ENCODE data around the gene B3GALNT2. TPM values are rescaled to one million over a fixed set of nuclear protein-coding genes. Genes with fewer than 3 reads are reported as not detected.

Gene B3GALNT2
- total RNA-seq, 2 experiments from 2014 or later: 10.7 to 13.1 TPM

DNA sequence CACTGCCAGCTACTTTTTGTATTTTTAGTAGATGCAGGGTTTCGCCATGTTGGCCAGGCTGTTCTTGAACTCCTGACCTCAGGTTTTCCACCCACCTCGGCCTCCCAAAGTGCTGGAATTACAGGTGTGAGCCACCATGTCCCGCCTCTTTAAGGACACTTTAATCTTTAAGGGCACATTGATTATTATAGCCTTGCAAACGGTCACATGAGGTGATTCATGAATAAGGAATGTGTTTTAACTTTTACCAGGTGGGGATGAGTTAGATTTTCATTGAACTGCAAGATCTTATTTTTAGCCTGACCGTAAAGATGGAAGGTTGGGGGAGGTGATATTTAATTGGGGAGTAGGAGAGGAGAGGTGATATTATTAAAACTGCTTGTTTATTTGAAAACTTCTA lies 75.1 kb downstream of the B3GALNT2 start:
- no peak for ATAC-seq
- POLR2A ChIA-PET: no interaction called here
- Mint-ChIP-seq H3K27ac (no peak overlapping the region), H3K27me3 (no peaks in the 10 kb centered on the region), H3K4me3 (no peak overlapping the region), H3K9me3 (no peaks in the 10 kb centered on the region), H3K36me3 (ENCODE audit: low read depth) (peaks cover 9% of the 10 kb centered on the region), H3K4me1 (ENCODE audit: low read depth) (peaks cover 6% of the 10 kb centered on the region)
- intact Hi-C loops (cut with micrococcal nuclease): no loop called here
- CTCF ChIA-PET: no interaction called here
- TF ChIP-seq, protein P1, sequence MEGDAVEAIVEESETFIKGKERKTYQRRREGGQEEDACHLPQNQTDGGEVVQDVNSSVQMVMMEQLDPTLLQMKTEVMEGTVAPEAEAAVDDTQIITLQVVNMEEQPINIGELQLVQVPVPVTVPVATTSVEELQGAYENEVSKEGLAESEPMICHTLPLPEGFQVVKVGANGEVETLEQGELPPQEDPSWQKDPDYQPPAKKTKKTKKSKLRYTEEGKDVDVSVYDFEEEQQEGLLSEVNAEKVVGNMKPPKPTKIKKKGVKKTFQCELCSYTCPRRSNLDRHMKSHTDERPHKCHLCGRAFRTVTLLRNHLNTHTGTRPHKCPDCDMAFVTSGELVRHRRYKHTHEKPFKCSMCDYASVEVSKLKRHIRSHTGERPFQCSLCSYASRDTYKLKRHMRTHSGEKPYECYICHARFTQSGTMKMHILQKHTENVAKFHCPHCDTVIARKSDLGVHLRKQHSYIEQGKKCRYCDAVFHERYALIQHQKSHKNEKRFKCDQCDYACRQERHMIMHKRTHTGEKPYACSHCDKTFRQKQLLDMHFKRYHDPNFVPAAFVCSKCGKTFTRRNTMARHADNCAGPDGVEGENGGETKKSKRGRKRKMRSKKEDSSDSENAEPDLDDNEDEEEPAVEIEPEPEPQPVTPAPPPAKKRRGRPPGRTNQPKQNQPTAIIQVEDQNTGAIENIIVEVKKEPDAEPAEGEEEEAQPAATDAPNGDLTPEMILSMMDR (IDR thresholded peaks at IDR 0.05): no peak
- no peak for DNase-seq

DNA sequence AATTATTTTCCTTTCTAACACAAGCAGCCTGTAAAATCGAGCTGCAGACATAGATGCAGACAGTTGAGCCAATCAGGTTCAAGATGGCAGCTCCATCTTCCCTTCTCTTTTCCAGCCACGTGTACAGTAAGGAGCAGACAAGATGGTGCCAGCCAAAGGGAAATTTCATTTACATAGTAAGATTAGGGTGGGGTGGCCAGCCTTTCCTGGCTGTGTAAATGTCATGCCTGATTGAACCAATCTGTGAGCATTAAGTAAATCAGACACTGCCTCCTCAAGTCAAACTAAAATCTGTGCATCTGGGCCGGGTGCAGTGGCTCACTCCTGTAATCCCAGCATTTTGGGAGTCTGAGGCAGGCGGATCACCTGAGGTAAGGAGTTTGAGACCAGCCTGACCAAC lies 76.8 kb downstream of the B3GALNT2 start:
- CTCF ChIA-PET: interaction anchor here (0.6 to 3.4 kb wide), 3 partner anchors 11 to 101 kb away, joined by 3 to 24 read pairs (median 4); no protein-coding TSS in a partner anchor
- Mint-ChIP-seq H3K4me1 (ENCODE audit: low read depth) (peaks cover 22% of the 10 kb centered on the region), H3K27me3 (no peaks in the 10 kb centered on the region), H3K36me3 (ENCODE audit: low read depth) (peaks cover 8% of the 10 kb centered on the region), H3K4me3 (no peak overlapping the region), H3K9me3 (no peaks in the 10 kb centered on the region), H3K27ac (no peak overlapping the region)
- POLR2A ChIA-PET: no interaction called here
- TF ChIP-seq, protein P1 (IDR thresholded peaks at IDR 0.05): no peak
- intact Hi-C loops (cut with micrococcal nuclease): no loop called here
- no peak for ATAC-seq
- no peak for DNase-seq

DNA sequence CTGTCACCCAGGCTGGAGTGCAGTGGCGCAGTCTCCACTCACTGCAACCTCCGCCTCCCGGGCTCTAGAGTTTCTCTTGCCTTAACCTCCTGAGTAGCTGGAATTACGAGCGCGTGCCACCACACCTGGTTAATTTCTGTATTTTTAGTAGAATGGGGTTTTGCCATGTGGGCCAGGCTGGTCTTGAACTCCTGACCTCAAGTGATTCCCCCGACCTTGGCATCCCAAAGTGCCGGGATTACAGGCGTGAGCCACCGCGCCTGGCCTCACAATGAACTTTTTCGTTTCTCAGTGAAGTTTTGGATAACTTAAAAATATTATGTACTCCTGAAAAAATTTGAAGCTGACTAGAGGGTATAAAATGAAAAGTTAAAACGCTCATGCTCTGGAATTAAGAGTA lies 77.6 kb downstream of the B3GALNT2 start:
- no peaks in the 10 kb centered on the region for H3K9me3 Mint-ChIP-seq
- TF ChIP-seq, protein P1 (IDR thresholded peaks at IDR 0.05): no peak
- DNase-seq (no peak), ATAC-seq (no peak)
- ChIA-PET POLR2A (no interaction called here), CTCF (interaction anchor here (0.6 to 3.4 kb wide), 3 partner anchors 10 to 102 kb away, joined by 3 to 24 read pairs (median 4); no protein-coding TSS in a partner anchor)
- H3K36me3 Mint-ChIP-seq (ENCODE audit: low read depth): peaks cover 5% of the 10 kb centered on the region
- no peak overlapping the region for H3K4me3 Mint-ChIP-seq
- no peaks in the 10 kb centered on the region for H3K27me3 Mint-ChIP-seq
- peaks cover 26% of the 10 kb centered on the region for H3K4me1 Mint-ChIP-seq (ENCODE audit: low read depth)
- no peak overlapping the region for H3K27ac Mint-ChIP-seq
- intact Hi-C loops (cut with micrococcal nuclease): no loop called here

DNA sequence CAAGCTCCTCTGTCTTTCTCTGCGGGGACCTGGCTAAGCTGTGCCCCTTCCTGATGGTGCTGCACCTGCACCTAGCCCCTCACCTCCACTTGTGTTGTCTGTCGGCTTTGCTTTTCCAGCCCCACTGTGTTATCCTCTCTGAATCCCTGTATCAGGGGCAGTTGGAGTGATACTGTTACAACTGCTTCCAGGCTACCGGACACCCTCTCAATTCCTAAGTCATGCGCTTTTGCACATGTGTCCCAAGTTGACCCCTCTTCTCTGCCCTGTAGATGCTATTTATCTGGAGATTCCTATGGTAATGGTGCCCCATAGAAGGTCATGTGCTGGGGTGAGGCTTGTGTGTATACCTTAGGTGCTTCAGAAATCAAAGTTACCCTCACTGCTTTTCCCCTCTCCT lies 78.1 kb downstream of the B3GALNT2 start:
- ChIA-PET CTCF (interaction anchor here (3.4 kb wide), 1 partner anchor 10 kb away, joined by 24 read pairs; no protein-coding TSS in a partner anchor), POLR2A (no interaction called here)
- peaks cover 27% of the 10 kb centered on the region for H3K4me1 Mint-ChIP-seq (ENCODE audit: low read depth)
- ATAC-seq: no peak
- H3K36me3 Mint-ChIP-seq (ENCODE audit: low read depth): peaks cover 5% of the 10 kb centered on the region
- H3K27me3 Mint-ChIP-seq: no peaks in the 10 kb centered on the region
- no peak overlapping the region for H3K27ac Mint-ChIP-seq
- H3K9me3 Mint-ChIP-seq: no peaks in the 10 kb centered on the region
- TF ChIP-seq, protein P1 (IDR thresholded peaks at IDR 0.05): no peak
- no peak overlapping the region for H3K4me3 Mint-ChIP-seq
- intact Hi-C loops (cut with micrococcal nuclease): no loop called here
- no peak for DNase-seq

DNA sequence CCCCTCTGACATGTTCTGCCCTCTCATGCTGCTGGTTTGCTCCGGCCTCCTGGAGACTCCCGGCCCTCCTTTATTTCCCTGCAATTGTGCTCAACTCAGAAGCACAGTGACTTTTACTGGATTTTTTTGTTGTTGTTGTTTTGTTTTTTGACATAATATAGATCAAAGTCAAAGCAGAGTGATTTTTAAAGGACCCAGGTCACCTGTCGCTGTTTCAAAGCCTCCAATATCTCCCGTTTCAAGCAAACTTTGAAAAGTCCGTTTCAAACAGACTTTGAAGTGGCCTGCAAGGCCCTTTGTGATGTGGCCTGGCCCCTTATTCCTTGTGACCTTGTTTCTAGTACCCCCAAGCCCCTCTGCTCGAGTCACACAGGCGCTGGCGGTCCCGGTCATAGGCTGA lies 78.9 kb downstream of the B3GALNT2 start:
- Mint-ChIP-seq H3K36me3 (ENCODE audit: low read depth) (peaks cover 5% of the 10 kb centered on the region), H3K27ac (no peak overlapping the region), H3K4me1 (ENCODE audit: low read depth) (peaks cover 27% of the 10 kb centered on the region), H3K9me3 (no peaks in the 10 kb centered on the region), H3K27me3 (no peaks in the 10 kb centered on the region), H3K4me3 (no peak overlapping the region)
- ATAC-seq: no peak
- intact Hi-C loops (cut with micrococcal nuclease): no loop called here
- TF ChIP-seq, protein P1 (IDR thresholded peaks at IDR 0.05): no peak
- DNase-seq: no peak
- CTCF ChIA-PET: interaction anchor here (3.4 kb wide), 1 partner anchor 9 kb away, joined by 24 read pairs; no protein-coding TSS in a partner anchor
- POLR2A ChIA-PET: no interaction called here

Measured in activated CD8-positive, alpha-beta T cell treated with anti-CD3 and anti-CD28 coated beads for 36 hours (primary cell).